IPS-NIHi11 (cell line): Measurements from ENCODE around the gene C2orf68.
"Not testable (repeated sequence)": the region's sequence is repeated elsewhere in the genome, so short reads cannot be mapped to it uniquely, and the experiment has no call there.

Experiments
- DNase-seq: peaks from one replicate; pipeline ENCODE4 v3.0.0; 2012; ENCODE audit warnings: mixed read lengths, low spot score

C2orf68 gene

GRCh38 chr2:85611705-85612587 lies at the start of gene C2orf68:
TSS of gene C2orf68 (minus strand) at chr2:85612066. CDS start at chr2:85611984, 82 bp downstream.
- DNase-seq: peak; percentile 95

DNA sequence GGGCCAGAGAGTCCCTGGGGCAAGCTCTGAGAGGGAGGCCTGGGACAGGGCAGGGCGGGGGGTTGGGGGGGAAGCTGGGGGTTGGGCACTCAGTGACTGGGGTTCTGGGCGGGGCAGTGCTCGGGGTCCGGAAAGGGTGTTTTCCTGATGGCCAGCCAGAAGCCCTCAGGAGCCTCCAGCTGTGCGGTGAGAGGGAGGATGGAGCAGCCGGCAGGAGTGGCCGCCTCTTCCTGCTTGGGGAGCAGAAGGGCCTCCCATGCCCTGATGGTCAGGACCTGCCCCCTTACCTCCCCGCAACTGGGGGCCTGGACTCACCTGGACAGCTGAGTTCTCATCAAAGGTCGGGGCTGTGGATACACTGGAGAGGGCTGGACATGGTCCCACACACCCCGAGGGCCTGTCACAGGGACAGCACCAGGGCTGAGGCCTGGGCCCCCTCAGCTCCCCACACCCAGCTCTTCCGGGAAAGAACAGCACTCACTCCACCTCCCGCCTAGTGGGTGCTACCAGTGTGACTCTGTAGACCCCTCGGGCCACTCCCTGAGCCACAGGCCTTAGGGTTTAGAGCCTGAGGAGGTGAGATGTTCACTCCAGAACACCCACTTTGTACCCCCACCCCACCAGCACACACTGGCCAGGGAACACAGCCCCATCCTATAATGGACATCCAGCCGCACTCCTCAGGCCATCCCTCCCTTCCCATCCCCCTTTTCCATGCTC lies 49.4 kb upstream of the C2orf68 start:
- no peak for DNase-seq

GRCh38 chr2:85660725-85661124 lies 48.9 kb upstream of the C2orf68 start:
- no peak for DNase-seq

GRCh38 chr2:85660301-85660700 lies 48.4 kb upstream of the C2orf68 start:
- not testable (repeated sequence) for DNase-seq

DNA sequence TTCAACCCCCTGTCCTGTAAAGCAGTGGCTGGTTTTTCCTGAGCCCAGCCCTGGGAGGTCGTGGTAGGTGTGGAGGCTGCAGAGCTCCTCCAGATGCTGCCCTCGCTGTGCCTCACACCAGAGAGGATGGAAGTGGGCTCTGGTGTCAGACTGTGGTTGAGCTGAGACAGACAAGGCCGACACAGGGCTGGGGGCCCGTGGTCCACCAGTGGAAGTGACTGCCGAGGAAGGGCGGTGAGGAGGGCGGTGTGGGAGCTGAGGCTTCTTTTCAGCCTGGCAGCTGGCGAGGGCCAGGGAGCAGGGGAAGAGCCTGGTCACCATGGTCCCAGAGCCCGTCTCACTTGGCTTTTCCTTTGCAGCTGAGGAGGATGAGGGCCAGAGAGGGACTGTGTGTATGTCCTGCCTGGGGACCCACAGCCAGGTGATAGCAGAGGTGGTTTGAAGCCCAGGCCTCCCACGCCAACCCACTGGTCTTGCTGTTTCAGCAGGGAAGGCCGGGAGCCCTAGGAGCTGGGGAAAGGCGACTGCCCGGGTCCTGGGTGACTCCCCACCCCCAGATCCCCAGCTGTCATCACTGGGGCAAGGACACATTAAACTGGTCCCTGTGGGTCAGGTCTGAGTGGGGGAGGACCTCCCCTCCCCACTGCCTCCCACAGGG lies 47.6 kb upstream of the C2orf68 start:
- DNase-seq: no peak

GRCh38 chr2:85657399-85657798 lies 45.5 kb upstream of the C2orf68 start:
- not testable (repeated sequence) for DNase-seq

GRCh38 chr2:85656468-85656867 lies 44.6 kb upstream of the C2orf68 start:
- DNase-seq: no peak

GRCh38 chr2:85655961-85656417 lies 44.1 kb upstream of the C2orf68 start:
- no peak for DNase-seq

DNA sequence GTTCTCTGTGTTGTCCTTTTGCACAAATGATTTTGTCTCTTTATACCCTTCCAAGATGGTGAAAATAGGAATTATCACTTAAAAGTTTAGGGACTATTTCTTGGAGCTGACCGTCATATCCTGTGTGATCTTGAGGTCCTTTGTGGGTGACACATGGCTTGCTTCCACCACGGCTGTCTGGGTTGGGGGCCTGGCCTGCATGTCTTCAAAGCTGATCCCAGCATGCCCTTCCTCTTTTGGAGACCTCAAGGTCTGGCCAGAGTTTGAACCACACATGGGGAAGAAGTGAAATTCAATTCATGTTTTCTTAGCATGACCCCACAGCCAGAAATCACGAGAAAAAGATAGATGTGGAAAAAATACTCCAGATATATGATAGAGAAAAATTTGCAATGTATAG lies 42.1 kb upstream of the C2orf68 start:
- no peak for DNase-seq

DNA sequence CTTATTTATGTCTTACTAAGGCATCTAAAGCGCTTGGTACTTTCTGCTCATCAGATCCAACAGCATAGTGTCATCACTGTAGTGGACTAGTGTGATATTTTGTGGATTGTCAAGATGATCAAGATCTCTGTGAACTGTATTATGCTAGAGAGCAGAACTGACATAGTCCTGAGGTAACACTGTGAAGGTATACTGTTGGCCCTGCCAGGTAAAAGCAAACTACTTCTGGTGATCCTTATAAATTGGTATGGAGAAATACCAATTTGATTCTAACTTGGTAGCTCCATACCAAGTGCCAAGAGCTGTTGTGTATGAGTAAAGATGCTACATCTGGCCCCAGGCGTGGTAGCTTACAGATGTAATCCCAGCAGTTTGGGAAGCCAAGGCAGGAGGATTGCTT lies 40.2 kb upstream of the C2orf68 start:
- DNase-seq: no peak

DNA sequence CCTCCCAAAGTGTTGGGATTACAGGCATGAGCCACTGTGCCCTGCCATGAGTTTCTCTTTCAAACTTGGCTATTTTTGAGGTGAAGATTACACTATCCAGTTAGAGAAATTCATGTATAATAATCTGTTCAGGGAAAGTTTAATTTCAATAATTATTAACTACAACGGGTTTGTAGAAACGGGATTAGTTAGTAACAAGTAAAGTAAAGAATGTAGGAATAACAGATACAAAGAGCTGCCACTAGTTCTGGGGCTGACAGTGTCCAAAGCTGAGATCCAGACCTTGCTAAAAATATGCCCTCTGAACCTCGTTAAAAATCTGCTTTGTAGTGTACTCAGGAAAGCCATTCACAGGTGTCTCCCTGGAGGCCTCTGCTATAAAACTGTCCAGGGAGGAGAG lies 39.2 kb upstream of the C2orf68 start:
- no peak for DNase-seq

DNA sequence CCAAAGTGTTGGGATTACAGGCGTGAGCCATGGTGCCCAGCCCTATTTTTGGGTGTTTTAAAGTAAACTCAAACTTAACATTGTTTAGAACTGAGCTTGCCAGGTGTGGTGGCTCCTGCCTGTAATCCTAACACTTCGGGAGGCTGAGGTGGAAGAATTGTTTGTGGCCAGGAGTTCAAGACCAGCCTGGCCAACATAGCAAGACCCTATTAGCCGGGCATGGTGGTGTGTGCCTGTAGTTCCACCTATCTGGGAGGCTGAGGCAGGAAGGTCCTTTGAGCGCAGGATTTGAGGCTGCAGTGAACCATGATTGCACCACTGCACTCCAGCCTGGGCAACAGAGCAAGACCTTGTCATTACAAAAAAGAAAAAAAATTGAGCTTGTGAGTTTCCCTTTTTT lies 38.6 kb upstream of the C2orf68 start:
- DNase-seq: no peak

GRCh38 chr2:85649201-85650190 lies 37.6 kb upstream of the C2orf68 start:
- no peak for DNase-seq

- peak; percentile 42 for DNase-seq
Measured at GRCh38 chr2:85648619-85649018, 36.8 kb upstream of the C2orf68 start.

GRCh38 chr2:85647823-85648526 lies 36.1 kb upstream of the C2orf68 start:
- DNase-seq: no peak

GRCh38 chr2:85646166-85646565 lies 34.3 kb upstream of the C2orf68 start:
- DNase-seq: no peak

DNA sequence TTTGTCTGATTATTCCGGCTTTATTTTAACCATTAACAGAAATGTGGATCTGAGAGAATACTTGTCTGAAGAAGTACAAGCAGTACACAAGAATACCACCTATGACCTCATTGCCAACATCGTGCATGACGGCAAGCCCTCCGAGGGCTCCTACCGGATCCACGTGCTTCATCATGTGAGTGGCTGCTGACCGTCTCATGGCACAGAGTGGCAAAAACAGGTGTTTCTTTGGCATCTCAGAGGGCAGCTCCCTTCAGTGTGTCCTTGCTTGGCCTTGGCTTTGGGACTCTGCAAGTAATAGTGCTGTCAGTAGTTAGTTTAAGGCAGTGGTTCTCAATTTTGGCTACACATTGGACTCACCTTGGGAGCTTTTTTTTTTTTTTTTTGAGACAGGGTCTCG lies 33.0 kb upstream of the C2orf68 start:
- DNase-seq: no peak

DNA sequence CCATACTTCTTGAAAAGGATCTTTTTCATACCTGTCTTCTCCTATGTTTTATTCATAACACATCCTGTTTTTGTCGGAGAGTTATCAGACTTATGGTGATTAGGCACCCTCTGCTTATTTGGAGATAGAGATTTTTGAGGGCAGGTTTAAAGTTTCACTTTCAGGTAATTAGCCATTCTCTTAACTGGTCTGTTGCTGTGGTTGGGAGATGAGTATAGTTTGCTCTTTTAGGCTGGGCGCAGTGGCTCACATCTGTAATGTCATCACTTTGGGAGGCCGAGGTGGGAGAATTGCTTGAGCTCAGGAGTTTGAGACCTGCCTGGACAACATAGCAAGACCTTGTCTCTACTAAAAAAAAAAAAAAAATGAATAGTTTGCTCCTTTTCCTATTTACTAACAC lies 30.9 kb upstream of the C2orf68 start:
- DNase-seq: no peak

DNA sequence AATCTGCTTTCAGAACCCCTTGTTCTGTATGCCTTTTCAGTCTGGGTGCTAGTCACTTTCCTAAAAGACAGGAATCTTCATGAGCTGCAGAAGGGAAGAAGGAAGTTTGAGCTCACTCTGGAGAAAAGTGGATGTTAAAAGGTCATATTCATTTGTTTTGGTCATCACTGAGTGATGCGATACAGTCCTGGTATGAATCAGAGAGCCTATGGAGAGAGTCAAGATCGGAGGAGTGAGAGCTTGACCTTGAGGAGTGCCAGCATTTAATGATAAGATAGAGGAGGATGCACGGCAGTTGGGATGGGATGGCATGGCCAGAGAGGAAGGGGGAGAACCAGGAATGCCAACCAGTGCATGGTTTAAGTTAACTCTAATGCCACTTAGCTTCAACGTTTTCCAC lies 23.8 kb upstream of the C2orf68 start:
- no peak for DNase-seq

DNA sequence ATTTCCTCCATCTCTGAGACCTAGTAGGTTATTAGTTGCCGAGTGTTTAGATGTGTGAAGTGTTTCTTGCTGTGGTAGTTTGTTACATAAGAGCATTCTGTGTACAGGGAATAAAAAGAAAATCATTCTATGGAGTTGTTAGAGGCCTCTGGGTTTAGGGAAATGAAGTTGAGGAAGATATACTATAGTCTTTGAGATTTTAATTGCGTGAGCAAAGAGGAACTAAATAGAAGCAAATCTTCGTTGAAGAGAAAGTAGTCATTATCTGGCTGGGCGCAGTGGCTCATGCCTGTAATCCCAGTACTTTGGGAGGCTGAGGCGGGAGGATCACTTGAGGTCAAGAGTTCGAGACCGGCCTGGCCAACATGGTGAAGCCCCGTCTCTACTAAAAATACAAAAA lies 23.1 kb upstream of the C2orf68 start:
- DNase-seq: no peak

DNA sequence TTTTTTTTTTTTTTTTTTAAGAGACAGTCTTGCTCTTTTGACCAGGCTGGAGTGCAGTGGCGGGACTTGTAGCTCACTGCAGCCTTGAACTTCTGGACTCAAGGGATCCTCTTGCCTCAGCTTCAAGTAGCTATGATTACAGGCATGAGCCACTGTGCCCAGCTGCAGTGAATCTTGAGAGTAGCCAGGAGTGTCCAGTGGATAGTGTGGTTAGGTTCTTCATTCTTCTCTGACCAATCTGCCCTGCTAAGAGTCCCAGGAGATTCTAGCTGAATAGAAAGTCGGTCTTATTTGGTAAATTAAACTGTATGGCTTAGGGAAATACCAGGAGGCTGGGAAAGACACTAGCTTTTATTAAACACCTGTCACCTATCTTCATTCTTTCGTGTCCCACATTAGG lies 19.4 kb upstream of the C2orf68 start:
- no peak for DNase-seq
